A549 (cell line): Measurements from ENCODE around the gene PRSS53. TPM values are rescaled to one million over a fixed set of nuclear protein-coding genes. Genes with fewer than 3 reads are reported as not detected.
"Not testable (repeated sequence)": the region's sequence is repeated elsewhere in the genome, so short reads cannot be mapped to it uniquely, and the experiment has no call there.

Experiments
- ATAC-seq, 2 experiments: fragments of 200-7000 bp in 1 of 2; fragments of >200 bp in 1 of 2; cut with Nextera tagmentation in 1 of 2; cut with Tn5 transposase in 1 of 2; 3 replicates each; pipeline versions ENCODE4 v1.8.0 to v1.9.1; 2018 to 2020; ENCODE audit warnings: mild to moderate bottlenecking in 1 of 2, moderate library complexity in 1 of 2
- CTCF ChIA-PET: fragments of 300-600 bp; sonication (Branson Sonifier 250); formaldehyde crosslinking; extraction: SDS; loops from one replicate; lab custom pipeline; 2021; ENCODE audit warnings: antibody characterized with exemption, inconsistent platforms; lab: Yijun Ruan, JAX
- POLR2A ChIA-PET: fragments of 350-600 bp; formaldehyde crosslinking; extraction: SDS; loops from one replicate; lab custom pipeline; 2021; ENCODE audit warnings: antibody characterized with exemption, inconsistent platforms; lab: Yijun Ruan, JAX
- DNase-seq, 2 experiments: peaks; one replicate each; pipeline versions ENCODE4 v3.0.0 to v3.0.0-alpha.2; 2011 to 2016; ENCODE audit warnings: low read depth in 1 of 2, low spot score in 1 of 2
- FAIRE-seq: peaks from 2 replicates; lab custom pipeline; 2011; peaks lifted over from hg19 to GRCh38; lab: Jason Lieb, UNC
- H3K27ac ChIP-seq, 2 experiments: fragments of >200 bp; sonication (Bioruptor Twin); formaldehyde crosslinking; 3 replicates each; pipeline ENCODE4 v1.5.1; 2016 to 2017
- H3K4me1 ChIP-seq: fragments of >200 bp; sonication (Bioruptor Twin); formaldehyde crosslinking; 3 replicates; pipeline ENCODE4 v1.6.1; 2016
- H3K4me2 ChIP-seq: fragments of >200 bp; sonication (Bioruptor Twin); formaldehyde crosslinking; 3 replicates; pipeline ENCODE4 v1.6.1; 2016
- H3K4me3 ChIP-seq: fragments of >200 bp; sonication (Bioruptor Twin); formaldehyde crosslinking; 3 replicates; pipeline ENCODE4 v1.5.1; 2016
- H3K9me3 ChIP-seq: fragments of >200 bp; sonication (Bioruptor Twin); formaldehyde crosslinking; 3 replicates; pipeline ENCODE4 v1.6.1; 2016
- CBX2 ChIP-seq: fragments of 200-600 bp; sonication (generic); IDR thresholded peaks from 2 replicates; pipeline ENCODE4 v1.6.1; 2016; ENCODE audit warnings: low read depth, mild to moderate bottlenecking, borderline replicate concordance
- CHD2 ChIP-seq: fragments of 150-350 bp; IDR thresholded peaks from 2 replicates; pipeline ENCODE4 v1.6.1; 2014; ENCODE audit warnings: low read length; ENCODE audit not compliant: partially characterized antibody
- EP300 ChIP-seq, 2 experiments: fragments of >200 bp; sonication (Bioruptor Twin); formaldehyde crosslinking; IDR thresholded peaks; 2 replicates in 1 of 2; 3 replicates in 1 of 2; pipeline ENCODE4 v1.6.1; 2016 to 2017
- FOSB ChIP-seq: fragments of 250-450 bp; sonication (Bioruptor Pico); IDR thresholded peaks from 2 replicates; pipeline ENCODE4 v1.5.0; 2020; ENCODE audit warnings: mild to moderate bottlenecking, moderate library complexity
- GATA3 ChIP-seq: IDR thresholded peaks from 2 replicates; pipeline ENCODE4 v1.6.1; 2012; ENCODE audit warnings: borderline replicate concordance
- HOXA7 ChIP-seq: fragments of 250-450 bp; sonication (Bioruptor Pico); IDR thresholded peaks from 2 replicates; pipeline ENCODE4 v1.5.0; 2020; ENCODE audit warnings: mild to moderate bottlenecking, moderate library complexity
- JUNB ChIP-seq: fragments of >200 bp; sonication (Bioruptor Twin); formaldehyde crosslinking; IDR thresholded peaks from 2 replicates; pipeline ENCODE4 v1.6.1; 2016
- NPAS2 ChIP-seq: fragments of 250-450 bp; sonication (Bioruptor Pico); IDR thresholded peaks from 2 replicates; pipeline ENCODE4 v1.8.0; 2022; ENCODE audit warnings: mild to moderate bottlenecking, moderate library complexity, borderline replicate concordance
- PHF8 ChIP-seq: fragments of 200-600 bp; sonication (generic); IDR thresholded peaks from 2 replicates; pipeline ENCODE4 v1.6.1; 2016; ENCODE audit warnings: low read depth, mild to moderate bottlenecking, antibody characterized with exemption, moderate library complexity, borderline replicate concordance
- RNF2 ChIP-seq: fragments of 200-600 bp; sonication (generic); IDR thresholded peaks from 2 replicates; pipeline ENCODE4 v1.6.1; 2016; ENCODE audit warnings: low read depth, mild to moderate bottlenecking, antibody characterized with exemption, moderate library complexity, borderline replicate concordance
- ZFP36 ChIP-seq: fragments of 450-650 bp; IDR thresholded peaks from 2 replicates; pipeline ENCODE4 v1.6.1; 2014; ENCODE audit warnings: borderline replicate concordance; ENCODE audit not compliant: partially characterized antibody
- ZSCAN20 ChIP-seq: fragments of 250-450 bp; sonication (Bioruptor Pico); IDR thresholded peaks from 2 replicates; pipeline ENCODE4 v1.8.0; 2022; ENCODE audit warnings: mild to moderate bottlenecking, moderate library complexity
- WGBS: methylation state at CpG from one replicate; pipeline ENCODE4 v1.1.6; 2017; ENCODE audit errors: missing lambda C conversion rate; 5-methylcytosine and 5-hydroxymethylcytosine counted together
- polyA minus RNA-seq: library from RNA; depleted of rRNA, polyadenylated mRNA; stranded (reverse); fragments of >200 nt; gene quantifications from 2 replicates; pipeline ENCODE4 v1.2.3, GENCODE V29; 2011; rRNA and poly(A)+ RNA removed
- polyA plus RNA-seq, 4 experiments: library from polyadenylated mRNA; depleted of rRNA in 3 of 4; stranded (reverse); fragments of >200 nt; fragmentation: RNase III in 1 of 4; extraction: RNeasy Plus Mini Kit Qiagen cat#74134 plus additional on column Dnase treatment in 1 of 4; gene quantifications; 2 replicates in 3 of 4; 3 replicates in 1 of 4; pipeline ENCODE4 v1.2.3, GENCODE V29; 2011 to 2017
- TF ChIP-seq, protein P1 (sequence below): IDR thresholded peaks from 2 replicates; pipeline ENCODE4 v1.6.1; 2012; ENCODE audit warnings: low read depth, borderline replicate concordance
- TF ChIP-seq, protein P2 (sequence below): fragments of 250-450 bp; sonication (Bioruptor Pico); IDR thresholded peaks from 2 replicates; pipeline ENCODE4 v1.5.0; 2020; ENCODE audit warnings: low read depth, mild to moderate bottlenecking, moderate library complexity
- TF ChIP-seq, protein P3 (sequence below): fragments of >200 bp; sonication (Bioruptor Twin); formaldehyde crosslinking; IDR thresholded peaks from 3 replicates; pipeline ENCODE4 v1.6.1; 2016
- TF ChIP-seq, protein P4 (sequence below): IDR thresholded peaks from 2 replicates; pipeline ENCODE4 v1.6.1; 2012
- TF ChIP-seq, protein P5 (sequence below): IDR thresholded peaks from 2 replicates; pipeline ENCODE4 v1.6.1; 2012
- TF ChIP-seq, protein P6 (sequence below): fragments of 450-650 bp; IDR thresholded peaks from 2 replicates; pipeline ENCODE4 v1.6.1; 2014; ENCODE audit warnings: antibody characterized with exemption

Gene PRSS53
- polyA plus RNA-seq (2011; rRNA removed): 0.78 and 0.79 TPM in 2 replicates
- polyA plus RNA-seq (2012; cell fraction: cytosol; rRNA removed): 0.89 and 1.0 TPM in 2 replicates
- polyA plus RNA-seq (2012; cell fraction: nucleus; rRNA removed): 21.7 and 25.6 TPM in 2 replicates
- 1.2 to 1.7 TPM (median 1.5 TPM) in 3 replicates for polyA plus RNA-seq (2017; fragmentation: RNase III; extraction: RNeasy Plus Mini Kit Qiagen cat#74134 plus additional on column Dnase treatment)
- 0.78 and 1.5 TPM in 2 replicates for polyA minus RNA-seq

GRCh38 chr16:31088459-31089183 is at the start of gene PRSS53:
Gene PRSS53, minus strand, starts transcription at chr16:31088943. Its CDS starts 134 bp downstream, at chr16:31088809.
- no peak for ATAC-seq
- CTCF ChIA-PET: interaction anchor here (0.6 to 2.4 kb wide), 3 partner anchors 104 to 331 kb away, joined by 3 to 11 read pairs (median 4); partner anchors contain the start of gene HSD3B7

DNA sequence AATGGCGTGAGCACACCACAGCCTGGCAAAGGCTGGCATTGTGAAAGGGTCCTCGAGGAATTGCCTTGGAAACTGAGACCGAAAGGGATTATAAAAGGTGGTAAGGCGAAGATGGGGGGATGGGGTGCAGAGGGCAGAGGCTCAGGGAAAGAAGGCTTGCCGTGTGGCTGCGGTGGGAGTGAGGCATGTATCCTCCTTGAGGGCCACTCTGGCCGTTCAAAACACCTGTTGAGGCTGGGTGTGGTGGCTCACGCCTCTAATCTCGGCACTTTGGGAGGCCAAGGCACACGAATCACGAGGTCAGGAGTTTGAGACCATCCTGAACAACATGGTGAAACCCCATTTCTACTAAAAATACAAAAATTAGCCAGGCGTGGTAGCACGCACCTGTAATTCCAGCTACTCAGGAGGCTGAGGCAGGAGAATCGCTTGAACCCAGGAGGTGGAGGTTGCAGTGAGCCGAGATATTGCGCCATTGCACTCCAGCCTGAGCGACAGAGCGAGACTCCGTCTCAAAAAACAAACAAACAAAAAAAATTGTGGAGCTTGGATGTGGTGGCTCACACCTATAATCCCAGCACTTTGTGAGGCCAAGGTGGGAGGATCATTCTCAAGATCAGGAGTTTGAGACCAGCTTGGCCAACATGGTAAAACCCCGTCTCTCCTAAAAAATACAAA is 48.2 kb upstream of the PRSS53 start:
- H3K4me3 ChIP-seq, FAIRE-seq, H3K4me2 ChIP-seq, H3K27ac ChIP-seq, DNase-seq, ATAC-seq, H3K9me3 ChIP-seq: not testable (repeated sequence)
- POLR2A ChIA-PET: interaction anchor here (0.6 to 2.9 kb wide), 3 partner anchors 19 to 84 kb away, joined by 3 to 10 read pairs (median 3); partner anchors contain the start of genes FUS and KAT8
- WGBS: 87% methylated on average over 20 of the region's 20 CpGs
- peaks cover 41% of the 10 kb centered on the region for H3K4me1 ChIP-seq
- CTCF ChIA-PET: interaction anchor here (0.9 to 1.3 kb wide), 3 partner anchors 17 to 183 kb away, joined by 3 to 5 read pairs (median 3); partner anchors contain the start of gene HSD3B7

More at GRCh38 chr16:31088459-31089183, at the start of gene PRSS53:
- TF ChIP-seq ZSCAN20: no peak
- TF ChIP-seq PHF8: no peak
- TF ChIP-seq, protein P1, sequence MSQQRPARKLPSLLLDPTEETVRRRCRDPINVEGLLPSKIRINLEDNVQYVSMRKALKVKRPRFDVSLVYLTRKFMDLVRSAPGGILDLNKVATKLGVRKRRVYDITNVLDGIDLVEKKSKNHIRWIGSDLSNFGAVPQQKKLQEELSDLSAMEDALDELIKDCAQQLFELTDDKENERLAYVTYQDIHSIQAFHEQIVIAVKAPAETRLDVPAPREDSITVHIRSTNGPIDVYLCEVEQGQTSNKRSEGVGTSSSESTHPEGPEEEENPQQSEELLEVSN: no peak
- no peak for TF ChIP-seq FOSB (CRISPR knock-in tag)
- TF ChIP-seq ZFP36: peak; percentile 50
- TF ChIP-seq CHD2: no peak
- no peak for DNase-seq
- Histone ChIP-seq H3K4me2 (no peak within 1 kb of the TSS), H3K9me3 (no peaks in the 10 kb centered on the region), H3K4me1 (peaks cover 11% of the 10 kb centered on the region; the same call in 2 of the 3 replicates), H3K4me3 (no peak within 1 kb of the TSS), H3K27ac (no peak within 1 kb of the TSS)
- FAIRE-seq: no peak
- 81% methylated on average over 14 of the region's 15 CpGs for WGBS
- POLR2A ChIA-PET: no interaction called here

- POLR2A ChIA-PET: interaction anchor here (2.9 kb wide), 1 partner anchor 19 kb away, joined by 10 read pairs; the partner anchor contains the start of gene KAT8
- H3K4me1 ChIP-seq: peaks cover 35% of the 10 kb centered on the region
These were observed 47.5 kb upstream of the PRSS53 start for GRCh38 chr16:31136287-31136662.

More at GRCh38 chr16:31136287-31136662, 47.5 kb upstream of the PRSS53 start:
- no peak for DNase-seq
- ATAC-seq: no peak
- FAIRE-seq: no peak
- WGBS: 87% methylated on average over 5 of the region's 6 CpGs
- TF ChIP-seq EP300 (IDR thresholded peaks at IDR 0.05): no peak
- no peak for TF ChIP-seq HOXA7
- no peak for TF ChIP-seq GATA3
- TF ChIP-seq JUNB: no peak
- TF ChIP-seq ZSCAN20: no peak
- TF ChIP-seq RNF2: no peak
- TF ChIP-seq, protein P2, sequence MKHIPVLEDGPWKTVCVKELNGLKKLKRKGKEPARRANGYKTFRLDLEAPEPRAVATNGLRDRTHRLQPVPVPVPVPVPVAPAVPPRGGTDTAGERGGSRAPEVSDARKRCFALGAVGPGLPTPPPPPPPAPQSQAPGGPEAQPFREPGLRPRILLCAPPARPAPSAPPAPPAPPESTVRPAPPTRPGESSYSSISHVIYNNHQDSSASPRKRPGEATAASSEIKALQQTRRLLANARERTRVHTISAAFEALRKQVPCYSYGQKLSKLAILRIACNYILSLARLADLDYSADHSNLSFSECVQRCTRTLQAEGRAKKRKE: no peak
- no peak for TF ChIP-seq NPAS2 (CRISPR knock-in tag)
- TF ChIP-seq, protein P3, sequence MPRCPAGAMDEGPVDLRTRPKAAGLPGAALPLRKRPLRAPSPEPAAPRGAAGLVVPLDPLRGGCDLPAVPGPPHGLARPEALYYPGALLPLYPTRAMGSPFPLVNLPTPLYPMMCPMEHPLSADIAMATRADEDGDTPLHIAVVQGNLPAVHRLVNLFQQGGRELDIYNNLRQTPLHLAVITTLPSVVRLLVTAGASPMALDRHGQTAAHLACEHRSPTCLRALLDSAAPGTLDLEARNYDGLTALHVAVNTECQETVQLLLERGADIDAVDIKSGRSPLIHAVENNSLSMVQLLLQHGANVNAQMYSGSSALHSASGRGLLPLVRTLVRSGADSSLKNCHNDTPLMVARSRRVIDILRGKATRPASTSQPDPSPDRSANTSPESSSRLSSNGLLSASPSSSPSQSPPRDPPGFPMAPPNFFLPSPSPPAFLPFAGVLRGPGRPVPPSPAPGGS: no peak
- TF ChIP-seq, protein P4, sequence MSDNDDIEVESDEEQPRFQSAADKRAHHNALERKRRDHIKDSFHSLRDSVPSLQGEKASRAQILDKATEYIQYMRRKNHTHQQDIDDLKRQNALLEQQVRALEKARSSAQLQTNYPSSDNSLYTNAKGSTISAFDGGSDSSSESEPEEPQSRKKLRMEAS: no peak
- TF ChIP-seq, protein P5, sequence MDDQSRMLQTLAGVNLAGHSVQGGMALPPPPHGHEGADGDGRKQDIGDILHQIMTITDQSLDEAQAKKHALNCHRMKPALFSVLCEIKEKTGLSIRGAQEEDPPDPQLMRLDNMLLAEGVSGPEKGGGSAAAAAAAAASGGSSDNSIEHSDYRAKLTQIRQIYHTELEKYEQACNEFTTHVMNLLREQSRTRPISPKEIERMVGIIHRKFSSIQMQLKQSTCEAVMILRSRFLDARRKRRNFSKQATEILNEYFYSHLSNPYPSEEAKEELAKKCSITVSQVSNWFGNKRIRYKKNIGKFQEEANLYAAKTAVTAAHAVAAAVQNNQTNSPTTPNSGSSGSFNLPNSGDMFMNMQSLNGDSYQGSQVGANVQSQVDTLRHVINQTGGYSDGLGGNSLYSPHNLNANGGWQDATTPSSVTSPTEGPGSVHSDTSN: no peak
- TF ChIP-seq CBX2: no peak
- TF ChIP-seq, protein P6, sequence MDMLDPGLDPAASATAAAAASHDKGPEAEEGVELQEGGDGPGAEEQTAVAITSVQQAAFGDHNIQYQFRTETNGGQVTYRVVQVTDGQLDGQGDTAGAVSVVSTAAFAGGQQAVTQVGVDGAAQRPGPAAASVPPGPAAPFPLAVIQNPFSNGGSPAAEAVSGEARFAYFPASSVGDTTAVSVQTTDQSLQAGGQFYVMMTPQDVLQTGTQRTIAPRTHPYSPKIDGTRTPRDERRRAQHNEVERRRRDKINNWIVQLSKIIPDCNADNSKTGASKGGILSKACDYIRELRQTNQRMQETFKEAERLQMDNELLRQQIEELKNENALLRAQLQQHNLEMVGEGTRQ: no peak
- CTCF ChIA-PET: interaction anchor here (1.1 to 1.6 kb wide), 3 partner anchors 9 to 183 kb away, joined by 3 to 6 read pairs (median 5); partner anchors contain the start of gene HSD3B7
- Histone ChIP-seq H3K4me3 (no peak overlapping the region), H3K27ac (no peak overlapping the region), H3K4me2 (no peak overlapping the region), H3K9me3 (no peaks in the 10 kb centered on the region)
